K562 treated with DMSO at 1 percent for 12 hours (cell line): ENCODE measurements around the gene COL4A2. TPM values are rescaled to one million over a fixed set of nuclear protein-coding genes. Genes with fewer than 3 reads are reported as not detected.

Source experiments
- total RNA-seq: library from RNA; unstranded; fragments of 300-600 nt; gene quantifications from 2 replicates; pipeline ENCODE4 v1.2.3, GENCODE V29; 2022; ENCODE audit not compliant: insufficient read depth

COL4A2 gene
- total RNA-seq, result 5.2 and 8.4 TPM in 2 replicates

DNA sequence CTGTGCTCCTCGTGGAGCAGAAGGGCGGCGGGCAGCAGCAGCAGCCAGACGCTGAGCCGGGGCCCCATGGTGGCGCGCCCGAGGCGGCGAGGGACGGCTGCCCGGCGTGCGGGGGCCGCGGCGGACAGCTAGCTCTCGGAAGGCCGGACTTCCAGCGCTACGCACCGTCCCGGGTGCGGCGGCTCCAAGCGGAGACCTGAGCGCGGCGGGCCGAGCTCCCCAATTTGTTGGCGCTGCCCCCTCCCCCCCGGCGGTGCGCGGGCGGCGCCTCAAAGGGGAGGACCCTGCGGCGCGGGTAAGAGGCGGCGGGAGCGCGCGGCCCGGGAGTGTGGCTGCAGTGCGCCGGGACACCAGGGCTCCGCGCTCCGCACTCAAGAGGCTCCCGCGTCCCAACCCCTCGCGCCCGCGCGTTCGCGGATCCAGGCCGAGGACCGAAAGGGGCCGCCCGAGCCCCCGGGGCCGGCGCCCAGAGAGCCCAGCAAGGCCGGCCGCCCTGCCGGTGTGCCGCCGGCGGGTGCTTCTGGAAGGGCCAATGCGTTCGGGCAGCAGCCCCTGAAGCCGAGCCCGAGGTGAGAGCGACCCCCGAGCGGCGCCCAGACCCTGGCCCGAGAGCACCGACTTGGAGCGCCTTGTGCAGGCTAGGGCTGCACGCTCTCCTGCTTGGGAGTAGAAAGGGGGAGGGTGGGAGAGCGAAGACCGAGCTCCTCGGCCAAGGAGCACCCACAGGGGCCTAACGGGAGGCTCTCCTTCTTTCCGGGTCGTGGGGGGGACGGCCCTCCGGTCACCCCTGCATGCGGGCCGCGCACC, at the start of gene COL4A2, which contains the start of gene COL4A1:
TSS of gene COL4A2 (plus strand) at position 325 of the 807 bp plus-strand sequence. CDS start 620 bp downstream, outside the sequence.
TSS of gene COL4A1 (minus strand) at position 198 of the 807 bp plus-strand sequence. CDS start at position 68, 130 bp downstream.

DNA sequence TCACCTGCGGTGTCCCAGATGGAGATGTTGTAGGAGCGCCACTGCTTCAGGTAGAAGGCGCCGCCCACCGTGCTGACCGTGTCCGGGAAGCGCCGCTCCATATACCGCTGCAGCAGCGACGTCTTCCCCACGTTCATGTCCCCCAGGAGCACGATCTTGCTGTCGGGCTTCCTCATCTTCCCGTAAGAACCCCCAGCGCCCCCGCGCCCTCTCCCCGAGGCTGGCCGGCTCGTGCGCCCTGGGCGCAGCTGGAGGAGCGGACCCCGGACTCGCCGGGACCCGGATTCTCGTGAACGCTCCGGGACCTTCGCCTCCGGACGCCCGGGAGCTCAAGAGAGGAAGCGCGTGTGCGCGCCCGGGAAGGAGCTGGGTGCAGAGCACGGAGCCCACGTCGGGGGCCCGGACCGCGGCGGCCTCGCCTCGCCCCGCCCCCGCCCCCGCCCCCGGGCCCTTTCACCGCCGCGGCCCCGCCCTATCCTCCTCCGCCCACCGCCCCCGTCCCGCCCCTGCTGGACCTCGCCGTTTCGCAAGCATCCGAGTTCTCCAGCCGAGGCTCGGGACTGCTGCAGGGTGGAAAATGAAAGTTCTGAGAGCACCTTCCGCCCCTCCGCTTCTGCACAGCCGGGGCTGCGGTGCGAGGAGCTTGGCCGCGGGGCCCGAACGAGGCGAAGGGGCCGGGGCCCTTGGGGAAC, 254.4 kb downstream of the COL4A2 start, which contains the start of gene RAB20:
TSS of gene RAB20 (minus strand) at position 379 of the 692 bp plus-strand sequence. CDS start at position 176, 203 bp downstream.

Other genes with a start within 250 kb of the COL4A2 start
- gene COL4A1, start 127 bp upstream of the COL4A2 start, total RNA-seq, result not detected in 2 replicates